Measurements from ENCODE around the gene KCNK5.

GRCh38 chr6:39268721-39269120 is 39.4 kb upstream of the KCNK5 start:
- no peak for TF ChIP-seq CTCF (IDR thresholded peaks at IDR 0.05)
- TF ChIP-seq POLR2A (IDR thresholded peaks at IDR 0.05) = no peak
